HEK293 (cell line): ENCODE measurements around the gene C10orf67.

ENCODE experiments used
- CTCF ChIA-PET: fragments of 350-600 bp; formaldehyde crosslinking; extraction: SDS; loops from one replicate; lab custom pipeline; 2021; ENCODE audit warnings: antibody characterized with exemption; lab: Yijun Ruan, JAX
- POLR2A ChIA-PET: fragments of 300-600 bp; formaldehyde crosslinking; extraction: SDS; loops from one replicate; lab custom pipeline; 2020; ENCODE audit warnings: antibody characterized with exemption, inconsistent platforms; lab: Yijun Ruan, JAX
- H3K27ac ChIP-seq: fragments of 200-500 bp; sonication (Bioruptor generic); 2 replicates; pipeline ENCODE4 v1.5.1; 2014; ENCODE audit warnings: low read depth, low read length, control low read depth, inconsistent platforms; ENCODE audit errors: extremely low read depth
- H3K36me3 ChIP-seq, 2 experiments: fragments of 200-500 bp in 1 of 2; sonication (Bioruptor generic) in 1 of 2; 1 replicate in 1 of 2; 2 replicates in 1 of 2; pipeline ENCODE4 v1.5.1; 2014 to 2017; ENCODE audit warnings: inconsistent platforms in 2 of 2, low read length in 2 of 2; ENCODE audit not compliant: control insufficient read depth in 2 of 2, insufficient read depth in 1 of 2
- H3K4me1 ChIP-seq: fragments of 200-500 bp; sonication (Bioruptor generic); 2 replicates; pipeline ENCODE4 v1.5.1; 2014; ENCODE audit warnings: mild to moderate bottlenecking, low read length, inconsistent platforms; ENCODE audit not compliant: control insufficient read depth, insufficient read depth
- H3K4me3 ChIP-seq: 2 replicates; pipeline ENCODE4 v1.5.1; 2011; ENCODE audit warnings: low read depth, mild to moderate bottlenecking, control low read depth, low read length, moderate library complexity
- H3K9me3 ChIP-seq: fragments of 200-500 bp; sonication (Bioruptor generic); 2 replicates; pipeline ENCODE4 v1.5.1; 2014; ENCODE audit warnings: low read depth, low read length, inconsistent platforms; ENCODE audit not compliant: control insufficient read depth, insufficient read depth
- FEZF1 ChIP-seq: fragments of 450-650 bp; formaldehyde crosslinking; IDR thresholded peaks from 2 replicates; pipeline ENCODE4 v1.5.1; 2016; ENCODE audit warnings: missing biosample characterization, missing genetic modification characterization
- MEIS1 ChIP-seq: sonication (generic); formaldehyde crosslinking; IDR thresholded peaks from 2 replicates; pipeline ENCODE4 v1.8.1; 2022; ENCODE audit warnings: missing genetic modification reagents, mild to moderate bottlenecking, borderline replicate concordance
- SCRT1 ChIP-seq: fragments of 450-650 bp; formaldehyde crosslinking; IDR thresholded peaks from 2 replicates; pipeline ENCODE4 v1.5.1; 2016; ENCODE audit warnings: missing biosample characterization, missing genetic modification characterization, borderline replicate concordance
- ZNF16 ChIP-seq: fragments of 450-650 bp; formaldehyde crosslinking; IDR thresholded peaks from 2 replicates; pipeline ENCODE4 v1.5.1; 2016; ENCODE audit warnings: low read depth, missing biosample characterization, missing genetic modification characterization
- ZNF221 ChIP-seq: fragments of 450-650 bp; formaldehyde crosslinking; IDR thresholded peaks from 2 replicates; pipeline ENCODE4 v1.5.1; 2017; ENCODE audit warnings: missing biosample characterization, missing genetic modification characterization, borderline replicate concordance
- ZNF335 ChIP-seq: fragments of 450-650 bp; formaldehyde crosslinking; conservative IDR thresholded peaks from 2 replicates; pipeline ENCODE4 v1.5.1; 2016; ENCODE audit warnings: missing biosample characterization, missing genetic modification characterization
- ZNF677 ChIP-seq: fragments of 450-650 bp; IDR thresholded peaks from 2 replicates; pipeline ENCODE4 v1.5.0; 2018; ENCODE audit warnings: missing biosample characterization, mild to moderate bottlenecking, missing genetic modification characterization, moderate library complexity
- ZNF747 ChIP-seq: fragments of 450-650 bp; formaldehyde crosslinking; IDR thresholded peaks from 2 replicates; pipeline ENCODE4 v1.5.1; 2016; ENCODE audit warnings: missing biosample characterization, missing genetic modification characterization
- ZNF777 ChIP-seq: fragments of 450-650 bp; formaldehyde crosslinking; IDR thresholded peaks from 2 replicates; pipeline ENCODE4 v1.5.1; 2017; ENCODE audit warnings: missing biosample characterization, missing genetic modification characterization, borderline replicate concordance
- ZNF792 ChIP-seq: fragments of 450-650 bp; formaldehyde crosslinking; IDR thresholded peaks from 2 replicates; pipeline ENCODE4 v1.5.1; 2016; ENCODE audit warnings: missing biosample characterization, missing genetic modification characterization
- TF ChIP-seq, protein P1 (sequence below): fragments of 450-650 bp; formaldehyde crosslinking; IDR thresholded peaks from 2 replicates; pipeline ENCODE4 v1.5.1; 2016; ENCODE audit warnings: missing biosample characterization, missing genetic modification characterization
- TF ChIP-seq, protein P2 (sequence below): fragments of 450-650 bp; formaldehyde crosslinking; IDR thresholded peaks from 2 replicates; pipeline ENCODE4 v1.5.0; 2017; ENCODE audit warnings: missing biosample characterization, missing genetic modification characterization, borderline replicate concordance
- TF ChIP-seq, protein P3 (sequence below): fragments of 450-650 bp; formaldehyde crosslinking; IDR thresholded peaks from 2 replicates; pipeline ENCODE4 v1.5.1; 2016; ENCODE audit warnings: missing biosample characterization, missing genetic modification characterization
- TF ChIP-seq, protein P4 (sequence below): fragments of 450-650 bp; formaldehyde crosslinking; IDR thresholded peaks from 2 replicates; pipeline ENCODE4 v1.5.1; 2016; ENCODE audit warnings: missing biosample characterization, missing genetic modification characterization
- TF ChIP-seq, protein P5 (sequence below): fragments of 450-650 bp; formaldehyde crosslinking; IDR thresholded peaks from 2 replicates; pipeline ENCODE4 v1.5.1; 2016; ENCODE audit warnings: missing biosample characterization, missing genetic modification characterization, low read depth
- TF ChIP-seq, protein P6 (sequence below): fragments of 450-650 bp; formaldehyde crosslinking; IDR thresholded peaks from 2 replicates; pipeline ENCODE4 v1.5.1; 2017; ENCODE audit warnings: missing biosample characterization, missing genetic modification characterization

Gene C10orf67

DNA sequence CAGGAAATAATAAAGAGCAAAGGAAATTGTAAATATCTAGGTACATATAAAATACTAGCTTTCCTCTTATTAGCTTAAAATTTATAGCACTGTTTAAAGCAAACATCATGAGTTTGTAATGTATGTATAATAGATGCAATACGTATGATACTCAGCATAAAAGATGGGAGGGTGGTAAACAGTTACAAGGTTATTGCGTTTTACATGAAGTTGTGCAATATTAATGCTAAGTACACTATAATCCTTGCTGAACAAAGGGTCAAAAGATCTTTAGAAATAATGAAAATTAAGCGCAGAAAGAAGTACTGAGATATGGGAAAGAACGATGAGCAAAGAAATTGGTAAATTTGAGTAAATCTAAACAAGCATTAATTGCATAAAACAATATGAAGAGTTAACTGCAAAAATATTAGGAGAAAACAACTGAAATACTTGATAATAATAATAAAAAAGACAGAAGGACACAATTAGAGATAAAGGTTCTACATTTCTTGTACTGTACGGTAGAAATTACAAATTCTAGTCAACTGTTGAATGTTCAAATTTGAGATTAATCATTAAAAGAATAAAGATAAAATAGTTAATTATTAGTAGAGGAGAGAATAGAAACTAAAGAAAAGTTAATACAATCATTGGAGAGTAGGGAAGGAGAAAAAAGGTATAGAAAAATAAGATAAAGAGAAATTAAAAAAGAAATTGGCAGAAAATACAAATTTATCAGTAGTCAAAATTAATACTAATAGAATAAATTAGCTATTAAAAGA lies 17.9 kb downstream of the C10orf67 start (continued):
- TF ChIP-seq, protein P1, sequence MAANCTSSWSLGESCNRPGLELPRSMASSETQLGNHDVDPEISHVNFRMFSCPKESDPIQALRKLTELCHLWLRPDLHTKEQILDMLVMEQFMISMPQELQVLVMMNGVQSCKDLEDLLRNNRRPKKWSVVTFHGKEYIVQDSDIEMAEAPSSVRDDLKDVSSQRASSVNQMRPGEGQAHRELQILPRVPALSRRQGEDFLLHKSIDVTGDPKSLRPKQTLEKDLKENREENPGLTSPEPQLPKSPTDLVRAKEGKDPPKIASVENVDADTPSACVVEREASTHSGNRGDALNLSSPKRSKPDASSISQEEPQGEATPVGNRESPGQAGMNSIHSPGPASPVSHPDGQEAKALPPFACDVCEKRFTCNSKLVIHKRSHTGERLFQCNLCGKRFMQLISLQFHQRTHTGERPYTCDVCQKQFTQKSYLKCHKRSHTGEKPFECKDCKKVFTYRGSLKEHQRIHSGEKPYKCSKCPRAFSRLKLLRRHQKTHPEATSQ (tag by site-specific recombination), result no peak

DNA sequence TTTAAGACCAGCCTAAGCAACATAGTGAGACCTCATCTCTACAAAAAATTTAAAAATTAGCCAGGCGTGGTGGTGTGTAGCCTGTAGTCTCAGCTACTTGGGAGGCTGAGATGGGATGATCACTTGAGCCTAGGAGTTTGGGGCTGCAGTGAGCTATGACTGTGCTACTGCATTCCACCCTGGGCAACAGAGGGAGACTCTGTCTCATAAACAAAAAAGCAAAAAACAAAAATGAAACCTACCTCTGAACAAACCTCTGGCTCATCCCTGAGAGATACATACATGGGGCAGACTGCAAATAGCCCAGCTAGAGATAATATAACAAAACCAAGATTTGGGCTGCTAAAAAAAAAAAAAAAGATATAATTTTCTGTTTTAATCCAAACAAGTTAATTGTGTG lies 19.5 kb downstream of the C10orf67 start:
- ChIA-PET CTCF (interaction anchor here (0.5 kb wide), 1 partner anchor 10 kb away, joined by 4 read pairs; no protein-coding TSS in a partner anchor), POLR2A (no interaction called here)
- Histone ChIP-seq H3K36me3 (no peaks in the 10 kb centered on the region), H3K27ac (no peak overlapping the region), H3K4me3 (no peak overlapping the region), H3K4me1 (no peaks in the 10 kb centered on the region), H3K9me3 (no peaks in the 10 kb centered on the region)
- TF ChIP-seq, protein P2, sequence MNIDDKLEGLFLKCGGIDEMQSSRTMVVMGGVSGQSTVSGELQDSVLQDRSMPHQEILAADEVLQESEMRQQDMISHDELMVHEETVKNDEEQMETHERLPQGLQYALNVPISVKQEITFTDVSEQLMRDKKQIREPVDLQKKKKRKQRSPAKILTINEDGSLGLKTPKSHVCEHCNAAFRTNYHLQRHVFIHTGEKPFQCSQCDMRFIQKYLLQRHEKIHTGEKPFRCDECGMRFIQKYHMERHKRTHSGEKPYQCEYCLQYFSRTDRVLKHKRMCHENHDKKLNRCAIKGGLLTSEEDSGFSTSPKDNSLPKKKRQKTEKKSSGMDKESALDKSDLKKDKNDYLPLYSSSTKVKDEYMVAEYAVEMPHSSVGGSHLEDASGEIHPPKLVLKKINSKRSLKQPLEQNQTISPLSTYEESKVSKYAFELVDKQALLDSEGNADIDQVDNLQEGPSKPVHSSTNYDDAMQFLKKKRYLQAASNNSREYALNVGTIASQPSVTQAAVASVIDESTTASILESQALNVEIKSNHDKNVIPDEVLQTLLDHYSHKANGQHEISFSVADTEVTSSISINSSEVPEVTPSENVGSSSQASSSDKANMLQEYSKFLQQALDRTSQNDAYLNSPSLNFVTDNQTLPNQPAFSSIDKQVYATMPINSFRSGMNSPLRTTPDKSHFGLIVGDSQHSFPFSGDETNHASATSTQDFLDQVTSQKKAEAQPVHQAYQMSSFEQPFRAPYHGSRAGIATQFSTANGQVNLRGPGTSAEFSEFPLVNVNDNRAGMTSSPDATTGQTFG (tag by site-specific recombination), result no peak
- TF ChIP-seq, protein P3, sequence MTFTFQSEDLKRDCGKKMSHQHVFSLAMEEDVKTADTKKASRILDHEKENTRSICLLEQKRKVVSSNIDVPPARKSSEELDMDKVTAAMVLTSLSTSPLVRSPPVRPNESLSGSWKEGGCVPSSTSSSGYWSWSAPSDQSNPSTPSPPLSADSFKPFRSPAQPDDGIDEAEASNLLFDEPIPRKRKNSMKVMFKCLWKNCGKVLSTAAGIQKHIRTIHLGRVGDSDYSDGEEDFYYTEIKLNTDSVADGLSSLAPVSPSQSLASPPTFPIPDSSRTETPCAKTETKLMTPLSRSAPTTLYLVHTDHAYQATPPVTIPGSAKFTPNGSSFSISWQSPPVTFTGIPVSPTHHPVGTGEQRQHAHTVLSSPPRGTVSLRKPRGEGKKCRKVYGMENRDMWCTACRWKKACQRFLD, result no peak
- TF ChIP-seq, protein P4, sequence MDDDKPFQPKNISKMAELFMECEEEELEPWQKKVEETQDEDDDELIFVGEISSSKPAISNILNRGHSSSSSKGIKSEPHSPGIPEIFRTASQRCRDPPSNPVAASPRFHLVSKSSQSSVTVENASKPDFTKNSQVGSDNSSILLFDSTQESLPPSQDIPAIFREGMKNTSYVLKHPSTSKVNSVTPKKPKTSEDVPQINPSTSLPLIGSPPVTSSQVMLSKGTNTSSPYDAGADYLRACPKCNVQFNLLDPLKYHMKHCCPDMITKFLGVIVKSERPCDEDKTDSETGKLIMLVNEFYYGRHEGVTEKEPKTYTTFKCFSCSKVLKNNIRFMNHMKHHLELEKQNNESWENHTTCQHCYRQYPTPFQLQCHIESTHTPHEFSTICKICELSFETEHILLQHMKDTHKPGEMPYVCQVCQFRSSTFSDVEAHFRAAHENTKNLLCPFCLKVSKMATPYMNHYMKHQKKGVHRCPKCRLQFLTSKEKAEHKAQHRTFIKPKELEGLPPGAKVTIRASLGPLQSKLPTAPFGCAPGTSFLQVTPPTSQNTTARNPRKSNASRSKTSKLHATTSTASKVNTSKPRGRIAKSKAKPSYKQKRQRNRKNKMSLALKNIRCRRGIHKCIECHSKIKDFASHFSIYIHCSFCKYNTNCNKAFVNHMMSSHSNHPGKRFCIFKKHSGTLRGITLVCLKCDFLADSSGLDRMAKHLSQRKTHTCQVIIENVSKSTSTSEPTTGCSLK (tag by site-specific recombination), result no peak
- no peak for TF ChIP-seq ZNF221 (tag by site-specific recombination)
- TF ChIP-seq ZNF747 (tag by site-specific recombination), result no peak
- TF ChIP-seq ZNF335, result no peak
- no peak for TF ChIP-seq MEIS1 (CRISPR knock-in tag)
- TF ChIP-seq ZNF677 (tag by site-specific recombination), result no peak
- no peak for TF ChIP-seq SCRT1 (tag by site-specific recombination)
- TF ChIP-seq FEZF1, result no peak
- TF ChIP-seq ZNF777, result no peak
- TF ChIP-seq ZNF792 (tag by site-specific recombination), result no peak
- TF ChIP-seq ZNF16 (tag by site-specific recombination), result no peak
- TF ChIP-seq, protein P5, sequence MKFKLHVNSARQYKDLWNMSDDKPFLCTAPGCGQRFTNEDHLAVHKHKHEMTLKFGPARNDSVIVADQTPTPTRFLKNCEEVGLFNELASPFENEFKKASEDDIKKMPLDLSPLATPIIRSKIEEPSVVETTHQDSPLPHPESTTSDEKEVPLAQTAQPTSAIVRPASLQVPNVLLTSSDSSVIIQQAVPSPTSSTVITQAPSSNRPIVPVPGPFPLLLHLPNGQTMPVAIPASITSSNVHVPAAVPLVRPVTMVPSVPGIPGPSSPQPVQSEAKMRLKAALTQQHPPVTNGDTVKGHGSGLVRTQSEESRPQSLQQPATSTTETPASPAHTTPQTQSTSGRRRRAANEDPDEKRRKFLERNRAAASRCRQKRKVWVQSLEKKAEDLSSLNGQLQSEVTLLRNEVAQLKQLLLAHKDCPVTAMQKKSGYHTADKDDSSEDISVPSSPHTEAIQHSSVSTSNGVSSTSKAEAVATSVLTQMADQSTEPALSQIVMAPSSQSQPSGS (tag by site-specific recombination), result no peak
- TF ChIP-seq, protein P6, sequence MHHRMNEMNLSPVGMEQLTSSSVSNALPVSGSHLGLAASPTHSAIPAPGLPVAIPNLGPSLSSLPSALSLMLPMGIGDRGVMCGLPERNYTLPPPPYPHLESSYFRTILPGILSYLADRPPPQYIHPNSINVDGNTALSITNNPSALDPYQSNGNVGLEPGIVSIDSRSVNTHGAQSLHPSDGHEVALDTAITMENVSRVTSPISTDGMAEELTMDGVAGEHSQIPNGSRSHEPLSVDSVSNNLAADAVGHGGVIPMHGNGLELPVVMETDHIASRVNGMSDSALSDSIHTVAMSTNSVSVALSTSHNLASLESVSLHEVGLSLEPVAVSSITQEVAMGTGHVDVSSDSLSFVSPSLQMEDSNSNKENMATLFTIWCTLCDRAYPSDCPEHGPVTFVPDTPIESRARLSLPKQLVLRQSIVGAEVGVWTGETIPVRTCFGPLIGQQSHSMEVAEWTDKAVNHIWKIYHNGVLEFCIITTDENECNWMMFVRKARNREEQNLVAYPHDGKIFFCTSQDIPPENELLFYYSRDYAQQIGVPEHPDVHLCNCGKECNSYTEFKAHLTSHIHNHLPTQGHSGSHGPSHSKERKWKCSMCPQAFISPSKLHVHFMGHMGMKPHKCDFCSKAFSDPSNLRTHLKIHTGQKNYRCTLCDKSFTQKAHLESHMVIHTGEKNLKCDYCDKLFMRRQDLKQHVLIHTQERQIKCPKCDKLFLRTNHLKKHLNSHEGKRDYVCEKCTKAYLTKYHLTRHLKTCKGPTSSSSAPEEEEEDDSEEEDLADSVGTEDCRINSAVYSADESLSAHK (tag by site-specific recombination), result no peak
